Coronary artery (tissue), 2 donors: ENCODE measurements around the gene FBXW7.

ENCODE experiments used
- DNase-seq: peaks from one replicate; pipeline ENCODE4 v3.0.0-alpha.2; 2017; ENCODE audit warnings: low spot score
- H3K27ac ChIP-seq, 2 donors: fragments of 200-600 bp; sonication (generic); one replicate each; pipeline ENCODE4 v1.5.1; 2016 to 2019
- H3K4me3 ChIP-seq: fragments of 200-600 bp; sonication (generic); 2 replicates; pipeline ENCODE4 v1.5.1; 2016; ENCODE audit warnings: mild to moderate bottlenecking, moderate library complexity
- CTCF ChIP-seq: fragments of 200-600 bp; sonication (generic); IDR thresholded peaks from one replicate; pipeline ENCODE4 v1.5.1; 2019; ENCODE audit warnings: antibody characterized with exemption

Gene FBXW7

GRCh38 chr4:152478461-152479237, 57.2 kb downstream of the FBXW7 start:
- DNase-seq, result no peak
- Histone ChIP-seq H3K4me3 (no peak overlapping the region), H3K27ac (no peak overlapping the region)
- no peak for TF ChIP-seq CTCF

DNA sequence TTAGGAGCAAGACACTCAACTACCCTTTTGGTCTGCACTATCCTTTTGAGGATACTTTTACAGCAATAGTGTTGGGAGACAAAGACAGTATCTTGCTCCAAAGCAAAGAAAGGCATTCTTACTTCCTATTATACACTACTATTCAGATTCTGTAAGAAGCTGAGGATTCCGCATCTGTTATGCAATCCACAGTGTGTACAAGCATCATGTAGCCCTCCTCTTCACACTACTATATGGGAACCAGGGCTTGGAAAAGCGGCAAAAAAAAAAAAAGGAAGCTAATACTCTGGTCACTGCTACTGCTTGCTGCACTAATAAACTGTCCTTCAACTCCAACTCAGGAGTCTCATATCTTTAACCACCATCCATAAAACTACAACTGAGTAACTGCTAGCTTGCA, 59.1 kb downstream of the FBXW7 start:
- DNase-seq, result no peak
- H3K27ac ChIP-seq, result no peak overlapping the region
- TF ChIP-seq CTCF, result no peak
- no peak overlapping the region for H3K4me3 ChIP-seq

- DNase-seq, result no peak
- TF ChIP-seq CTCF, result no peak
- H3K27ac ChIP-seq, result no peak overlapping the region
- H3K4me3 ChIP-seq, result no peak overlapping the region
These were observed 64.6 kb downstream of the FBXW7 start for GRCh38 chr4:152471251-152471792.

GRCh38 chr4:152468408-152468807, 67.5 kb downstream of the FBXW7 start:
- no peak for DNase-seq
- no peak overlapping the region for H3K27ac ChIP-seq
- no peak for TF ChIP-seq CTCF
- no peak overlapping the region for H3K4me3 ChIP-seq

- Histone ChIP-seq H3K4me3 (no peak overlapping the region), H3K27ac (no peak overlapping the region)
- no peak for DNase-seq
- TF ChIP-seq CTCF, result no peak
These were observed 68.8 kb downstream of the FBXW7 start for GRCh38 chr4:152467101-152467500.

DNA sequence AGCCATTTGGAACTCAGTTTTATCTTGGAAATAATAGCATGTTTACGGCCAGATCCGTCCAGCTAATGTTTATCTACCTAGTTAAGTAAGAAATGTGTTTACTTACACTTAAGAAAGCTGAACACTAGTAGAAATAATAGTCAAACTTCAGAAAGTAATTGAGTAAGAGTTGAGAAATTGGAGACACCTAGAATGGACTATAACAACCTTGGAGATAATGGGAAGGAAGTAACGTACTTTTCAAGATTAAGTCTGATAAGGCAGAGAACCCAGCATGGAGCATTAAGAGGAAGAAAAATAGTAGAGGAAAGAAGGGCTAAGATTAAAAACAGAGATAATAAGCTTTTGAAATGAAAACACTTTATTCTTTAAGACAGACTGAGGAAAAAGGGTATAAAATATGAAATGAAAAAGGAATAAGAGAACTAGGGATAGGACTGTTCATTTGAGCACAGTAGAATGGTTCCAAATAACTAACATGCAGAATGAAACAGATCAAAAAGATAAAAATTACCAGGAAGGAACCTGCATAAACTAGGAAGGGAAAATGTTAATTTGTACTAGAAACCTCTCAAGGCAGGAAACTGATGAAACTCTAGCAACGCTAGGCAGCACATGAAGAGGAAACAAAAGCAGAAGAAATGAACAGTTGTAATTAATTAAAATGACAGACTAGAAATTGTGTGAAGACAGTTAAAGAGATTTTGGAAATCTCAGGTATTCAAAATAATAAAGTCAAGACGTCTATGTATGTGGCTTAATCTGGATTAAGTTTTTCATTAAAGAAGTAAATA, 71.7 kb downstream of the FBXW7 start:
- Histone ChIP-seq H3K27ac (no peak overlapping the region), H3K4me3 (no peak overlapping the region)
- no peak for DNase-seq
- TF ChIP-seq CTCF, result no peak
